ENCODE results near the gene SERPINE2. TPM values are rescaled to one million over a fixed set of nuclear protein-coding genes. Genes with fewer than 3 reads are reported as not detected.

SERPINE2 gene
- polyA plus RNA-seq, 3 donors, result not detected

DNA sequence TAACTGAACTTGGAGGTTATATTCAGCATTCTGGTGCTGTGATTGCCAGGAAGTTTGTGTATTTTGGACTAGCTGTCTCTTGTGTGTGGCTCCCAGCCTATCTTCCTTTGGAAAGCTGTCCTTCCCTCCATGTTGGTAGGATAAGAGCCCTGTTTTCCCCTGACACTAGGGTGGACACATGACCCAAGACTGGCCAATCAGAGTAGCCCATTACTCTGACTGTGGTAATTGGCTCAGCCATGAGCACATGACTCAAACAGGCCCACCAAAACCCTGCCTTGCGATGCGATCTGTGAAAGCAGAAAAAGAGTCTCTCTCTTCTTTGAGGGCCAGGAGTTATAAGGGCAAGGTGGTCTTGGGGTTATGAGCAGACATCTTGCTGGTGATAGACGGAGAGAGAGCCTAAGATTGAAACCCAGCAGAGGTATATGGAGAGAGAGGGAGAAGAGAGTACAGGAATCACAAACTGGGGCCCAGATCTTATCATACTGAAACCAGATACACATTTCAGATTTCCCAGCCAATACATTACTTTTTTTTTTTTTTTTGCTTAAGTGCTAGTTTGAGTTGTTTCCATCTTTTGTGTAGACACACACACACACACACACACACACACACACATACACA lies 45.3 kb upstream of the SERPINE2 start:
- intact Hi-C loops (cut with micrococcal nuclease), result no loop called here
- Mint-ChIP-seq H3K27me3 (ENCODE audit: low read depth in 3 of 3) (peaks cover 0 to 4% (median 0%) of the 10 kb centered on the region in 3 donors), H3K9me3 (peaks cover 0 to 3% (median 0%) of the 10 kb centered on the region in 7 donors), H3K27ac (no peak overlapping the region), H3K4me1 (no peaks in the 10 kb centered on the region), H3K4me3 (no peak overlapping the region), H3K36me3 (no peaks in the 10 kb centered on the region)
- H3K4me3 ChIP-seq (replicated peaks in 1 of 3; ENCODE audit: low read depth in 2 of 3, low read length in 3 of 3), result no peak overlapping the region
- H3K79me2 ChIP-seq (ENCODE audit: insufficient read depth, low read length), result no peaks in the 10 kb centered on the region
- H3K4me1 ChIP-seq (ENCODE audit: control insufficient read depth in 1 of 2, insufficient read depth in 2 of 2, low read length in 2 of 2), result no peaks in the 10 kb centered on the region
- no peaks in the 10 kb centered on the region for H4K20me1 ChIP-seq (ENCODE audit: insufficient read depth, low read length)
- no peaks in the 10 kb centered on the region for H3K9me3 ChIP-seq (replicated peaks in 1 of 2; ENCODE audit: control insufficient read depth in 1 of 2, insufficient read depth in 1 of 2, low read length in 2 of 2)
- TF ChIP-seq, protein P1, sequence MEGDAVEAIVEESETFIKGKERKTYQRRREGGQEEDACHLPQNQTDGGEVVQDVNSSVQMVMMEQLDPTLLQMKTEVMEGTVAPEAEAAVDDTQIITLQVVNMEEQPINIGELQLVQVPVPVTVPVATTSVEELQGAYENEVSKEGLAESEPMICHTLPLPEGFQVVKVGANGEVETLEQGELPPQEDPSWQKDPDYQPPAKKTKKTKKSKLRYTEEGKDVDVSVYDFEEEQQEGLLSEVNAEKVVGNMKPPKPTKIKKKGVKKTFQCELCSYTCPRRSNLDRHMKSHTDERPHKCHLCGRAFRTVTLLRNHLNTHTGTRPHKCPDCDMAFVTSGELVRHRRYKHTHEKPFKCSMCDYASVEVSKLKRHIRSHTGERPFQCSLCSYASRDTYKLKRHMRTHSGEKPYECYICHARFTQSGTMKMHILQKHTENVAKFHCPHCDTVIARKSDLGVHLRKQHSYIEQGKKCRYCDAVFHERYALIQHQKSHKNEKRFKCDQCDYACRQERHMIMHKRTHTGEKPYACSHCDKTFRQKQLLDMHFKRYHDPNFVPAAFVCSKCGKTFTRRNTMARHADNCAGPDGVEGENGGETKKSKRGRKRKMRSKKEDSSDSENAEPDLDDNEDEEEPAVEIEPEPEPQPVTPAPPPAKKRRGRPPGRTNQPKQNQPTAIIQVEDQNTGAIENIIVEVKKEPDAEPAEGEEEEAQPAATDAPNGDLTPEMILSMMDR (IDR thresholded peaks at IDR 0.05), result no peak
- H3K27me3 ChIP-seq (ENCODE audit: control insufficient read depth in 2 of 2, insufficient read depth in 2 of 2, low read length in 2 of 2), result no peaks in the 10 kb centered on the region
- 100% methylated on average over 2 of the region's 3 CpGs for WGBS (ENCODE audit: insufficient coverage)
- no peak for DNase-seq
- H3K27ac ChIP-seq (ENCODE audit: low read depth in 1 of 2, low read length in 2 of 2), result no peak overlapping the region
- H3K36me3 ChIP-seq (replicated peaks in 1 of 2; ENCODE audit: control insufficient read depth in 1 of 2, insufficient read depth in 2 of 2, low read length in 2 of 2), result no peaks in the 10 kb centered on the region
- H3K9ac ChIP-seq (ENCODE audit: insufficient read depth, low read length, poor library complexity, severe bottlenecking), result no peak overlapping the region
- no peak overlapping the region for H3K4me2 ChIP-seq (replicated peaks; ENCODE audit: extremely low read depth, low read length, poor library complexity, severe bottlenecking)
- no peak overlapping the region for H2AFZ ChIP-seq (ENCODE audit: insufficient read depth, low read depth, low read length, poor library complexity, severe bottlenecking)

DNA sequence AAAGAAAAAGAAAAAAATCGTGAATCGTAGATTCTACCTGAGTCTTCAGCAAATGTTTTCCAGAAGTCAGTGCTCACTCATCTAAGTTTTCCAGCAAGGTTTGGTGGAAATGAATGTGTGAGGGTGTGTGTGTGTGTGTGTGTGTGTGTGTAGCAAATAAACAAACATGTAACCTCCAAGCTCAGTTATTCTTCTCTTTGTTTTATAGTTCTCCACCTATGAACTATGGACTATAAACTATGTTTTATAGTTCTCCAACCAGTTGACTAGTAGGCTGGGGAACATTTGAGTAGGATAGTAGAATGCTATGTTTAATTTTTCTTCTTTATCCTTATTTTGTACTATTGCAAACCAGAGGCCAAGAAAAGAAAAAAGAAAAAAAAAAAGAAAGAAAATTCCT lies 44.6 kb upstream of the SERPINE2 start:
- Histone ChIP-seq H3K4me2 (replicated peaks; ENCODE audit: extremely low read depth, low read length, poor library complexity, severe bottlenecking) (no peak overlapping the region), H2AFZ (ENCODE audit: insufficient read depth, low read depth, low read length, poor library complexity, severe bottlenecking) (no peak overlapping the region), H3K4me3 (replicated peaks in 1 of 3; ENCODE audit: low read depth in 2 of 3, low read length in 3 of 3) (no peak overlapping the region), H3K27ac (ENCODE audit: low read depth in 1 of 2, low read length in 2 of 2) (no peak overlapping the region), H4K20me1 (ENCODE audit: insufficient read depth, low read length) (no peaks in the 10 kb centered on the region), H3K9ac (ENCODE audit: insufficient read depth, low read length, poor library complexity, severe bottlenecking) (no peak overlapping the region), H3K36me3 (replicated peaks in 1 of 2; ENCODE audit: control insufficient read depth in 1 of 2, insufficient read depth in 2 of 2, low read length in 2 of 2) (no peaks in the 10 kb centered on the region), H3K79me2 (ENCODE audit: insufficient read depth, low read length) (no peaks in the 10 kb centered on the region), H3K9me3 (replicated peaks in 1 of 2; ENCODE audit: control insufficient read depth in 1 of 2, insufficient read depth in 1 of 2, low read length in 2 of 2) (no peaks in the 10 kb centered on the region), H3K4me1 (ENCODE audit: control insufficient read depth in 1 of 2, insufficient read depth in 2 of 2, low read length in 2 of 2) (no peaks in the 10 kb centered on the region), H3K27me3 (ENCODE audit: control insufficient read depth in 2 of 2, insufficient read depth in 2 of 2, low read length in 2 of 2) (no peaks in the 10 kb centered on the region)
- Mint-ChIP-seq H3K27ac (no peak overlapping the region), H3K9me3 (peaks cover 0 to 3% (median 0%) of the 10 kb centered on the region in 7 donors), H3K36me3 (no peaks in the 10 kb centered on the region), H3K4me1 (no peaks in the 10 kb centered on the region), H3K27me3 (ENCODE audit: low read depth in 3 of 3) (peaks cover 0 to 4% (median 0%) of the 10 kb centered on the region in 3 donors), H3K4me3 (no peak overlapping the region)
- TF ChIP-seq, protein P1 (IDR thresholded peaks at IDR 0.05), result no peak
- intact Hi-C loops (cut with micrococcal nuclease), result no loop called here
- no CpG with 5 or more reads among the region's 2 CpGs for WGBS (ENCODE audit: insufficient coverage)
- no peak for DNase-seq

All from CD14-positive monocyte (primary cell).